GM12878 (cell line): ENCODE results near the gene RPS28. TPM values are rescaled to one million over a fixed set of nuclear protein-coding genes. Genes with fewer than 3 reads are reported as not detected.
"Not testable (repeated sequence)": the region's sequence is repeated elsewhere in the genome, so short reads cannot be mapped to it uniquely, and the experiment has no call there.

Experiments
- ATAC-seq: fragments of 200-7000 bp; cut with Tn5 transposase; 3 replicates; pipeline ENCODE4 v1.9.1; 2020; ENCODE audit warnings: mild to moderate bottlenecking, moderate library complexity
- BruUV-seq: library from RNA; stranded (reverse); fragments of 400-500 nt; replicated peaks from 2 replicates; lab custom pipeline; 2021; lab: Mats Ljungman, UMichigan
- CTCF ChIA-PET: fragments of 300-600 bp; sonication (Branson Sonifier 250); formaldehyde crosslinking; extraction: SDS; loops from one replicate; lab custom pipeline; 2021; ENCODE audit warnings: inconsistent platforms; lab: Yijun Ruan, JAX
- POLR2A ChIA-PET: fragments of 350-600 bp; formaldehyde crosslinking; extraction: SDS; loops from one replicate; lab custom pipeline; 2021; ENCODE audit warnings: inconsistent platforms; lab: Charles Lee
- RAD21 ChIA-PET: fragments of 300-600 bp; sonication (Branson Sonifier 250); formaldehyde crosslinking; loops from one replicate; lab custom pipeline; 2023; ENCODE audit warnings: antibody characterized with exemption; ENCODE audit not compliant: unreplicated experiment; lab: Charles Lee
- SMC1A ChIA-PET: fragments of 300-600 bp; sonication (Branson Sonifier 250); formaldehyde crosslinking; loops from one replicate; lab custom pipeline; 2023; ENCODE audit not compliant: unreplicated experiment, uncharacterized antibody; lab: Charles Lee
- DNase-seq: peaks from one replicate; pipeline ENCODE4 v3.0.0-alpha.2; 2011; ENCODE audit warnings: low read depth, low spot score
- FAIRE-seq: peaks from 3 replicates; lab custom pipeline; 2011; peaks lifted over from hg19 to GRCh38; lab: Jason Lieb, UNC
- H2AFZ ChIP-seq: 2 replicates; pipeline ENCODE4 v1.6.0; 2011; ENCODE audit warnings: low read depth, low read length, control low read depth; ENCODE audit not compliant: control insufficient read depth
- H3K27ac ChIP-seq: 2 replicates; pipeline ENCODE4 v1.5.1; 2011; ENCODE audit warnings: control low read depth; ENCODE audit not compliant: control insufficient read depth, insufficient read depth
- H3K27me3 ChIP-seq, 2 experiments: replicated peaks in 1 of 2; 2 replicates each; pipeline versions ENCODE4 v1.6.0 to v1.6.1; 2011; ENCODE audit warnings: low read length in 1 of 2; ENCODE audit not compliant: control insufficient read depth in 2 of 2, insufficient read depth in 2 of 2
- H3K36me3 ChIP-seq, 2 experiments: 2 replicates each; pipeline ENCODE4 v1.5.1; 2011; ENCODE audit warnings: low read length in 1 of 2; ENCODE audit not compliant: control insufficient read depth in 2 of 2, insufficient read depth in 2 of 2
- H3K4me1 ChIP-seq: 2 replicates; pipeline ENCODE4 v1.6.1; 2011; ENCODE audit warnings: mild to moderate bottlenecking, low read length, moderate library complexity, mixed read lengths; ENCODE audit not compliant: control insufficient read depth, insufficient read depth
- H3K4me2 ChIP-seq: 2 replicates; pipeline ENCODE4 v1.6.0; 2011; ENCODE audit warnings: control low read depth; ENCODE audit not compliant: control insufficient read depth, insufficient read depth
- H3K4me3 ChIP-seq: fragments of 200-600 bp; sonication (generic); 2 replicates; pipeline ENCODE4 v1.5.1; 2016
- H3K79me2 ChIP-seq: 2 replicates; pipeline ENCODE4 v1.6.0; 2011; ENCODE audit warnings: low read length; ENCODE audit not compliant: control insufficient read depth, insufficient read depth
- H3K9ac ChIP-seq: 2 replicates; pipeline ENCODE4 v1.8.0; 2011; ENCODE audit warnings: low read length, control low read depth, mixed read lengths; ENCODE audit not compliant: control insufficient read depth, insufficient read depth
- H3K9me3 ChIP-seq: replicated peaks from 3 replicates; pipeline ENCODE4 v1.5.1; 2011; ENCODE audit warnings: mild to moderate bottlenecking, low read length; ENCODE audit not compliant: control insufficient read depth, insufficient read depth
- H4K20me1 ChIP-seq: 2 replicates; pipeline ENCODE4 v1.6.0; 2011; ENCODE audit not compliant: control insufficient read depth, insufficient read depth
- CBX3 ChIP-seq: fragments of 200-600 bp; sonication (generic); IDR thresholded peaks from 2 replicates; pipeline ENCODE4 v1.6.1; 2016; ENCODE audit warnings: low read depth, borderline replicate concordance
- ETV6 ChIP-seq, 2 experiments: fragments of 450-650 bp in 1 of 2; IDR thresholded peaks in 1 of 2; conservative IDR thresholded peaks in 1 of 2; 2 replicates each; pipeline ENCODE4 v1.6.1; 2014; ENCODE audit warnings: antibody characterized with exemption in 1 of 2, borderline replicate concordance in 1 of 2, low read depth in 1 of 2, mild to moderate bottlenecking in 1 of 2, moderate library complexity in 1 of 2
- WGBS: methylation state at CpG from one replicate; pipeline ENCODE4 v1.1.6; 2016; ENCODE audit warnings: low lambda C conversion rate; ENCODE audit not compliant: insufficient replicate concordance, insufficient coverage; ENCODE audit errors: missing lambda C conversion rate; 5-methylcytosine and 5-hydroxymethylcytosine counted together
- in situ Hi-C: fragments of 300-500 bp; cut with MboI; formaldehyde crosslinking; loops from 9 replicates; pipeline ENCODE4 v1.14.3; 2018; ENCODE audit warnings: mixed read lengths
- intact Hi-C: fragments of 100-400 bp; cut with micrococcal nuclease; formaldehyde crosslinking; loops from one replicate; pipeline ENCODE4 v1.14.2; 2022; ENCODE audit not compliant: unreplicated experiment
- polyA plus RNA-seq, 11 experiments: library from polyadenylated mRNA; depleted of rRNA in 4 of 11; unstranded in 6 of 11; stranded (reverse) in 5 of 11; fragments of >200 nt; fragmentation: Nextera tagmentation in 4 of 11; fragmentation: Illumina TruSeq in 1 of 11; extraction: Ambion mirVana in 4 of 11; extraction: Trizol in 1 of 11; gene quantifications; 1 replicate in 1 of 11; 2 replicates in 10 of 11; pipeline versions ENCODE4 v1.2.1 to v1.2.3, GENCODE V29; 2011 to 2016; ENCODE audit warnings: inconsistent platforms in 2 of 11, missing spikeins in 2 of 11, low read depth in 1 of 11
- total RNA-seq, 4 experiments: library from RNA; depleted of rRNA in 3 of 4; stranded (reverse); fragments of >200 nt in 3 of 4; fragmentation: Illumina TruSeq in 1 of 4; extraction: Trizol in 1 of 4; gene quantifications; 2 replicates each; pipeline versions ENCODE4 v1.2.1 to v1.2.3, GENCODE V29; 2013 to 2021

RPS28 gene
- total and polyA plus RNA-seq, 10 of the 15 experiments (the other 5 are each of a cell fraction or from before 2014, with no cell fraction given): 422 to 3,905 (median 1,580) TPM

- TF ChIP-seq CBX3: no peak
- TF ChIP-seq, all 136 proteins: peak for 0
Observed at GRCh38 chr19:8343483-8343844, 22.2 kb downstream of the RPS28 start (continued).

- ATAC-seq, FAIRE-seq, BruUV-seq, POLR2A ChIA-PET, H3K4me3 ChIP-seq, H3K79me2 ChIP-seq, SMC1A ChIA-PET, H3K9me3 ChIP-seq, RAD21 ChIA-PET, H3K4me2 ChIP-seq, H3K27ac ChIP-seq, H2AFZ ChIP-seq, DNase-seq, in situ Hi-C loops, H4K20me1 ChIP-seq, H3K36me3 ChIP-seq, H3K9ac ChIP-seq, H3K27me3 ChIP-seq, H3K4me1 ChIP-seq: not testable (repeated sequence)
- CTCF ChIA-PET: interaction anchor here (0.6 kb wide), 1 partner anchor 142 kb away, joined by 3 read pairs; no protein-coding TSS in a partner anchor
- 24% methylated on average over 8 of the region's 8 CpGs for WGBS
- peak in 1 of 2 experiments; percentile 76; a peak in 2 of 4 replicates for TF ChIP-seq ETV6 (conservative IDR thresholded peaks at IDR 0.05 in 1 of 2, IDR thresholded peaks at IDR 0.05 in 1 of 2; ENCODE audit: borderline replicate concordance in 1 of 2, low read depth in 1 of 2)
- intact Hi-C loops: loop anchor here (5.0 kb wide), 1 partner anchor 232 kb away; no protein-coding TSS in a partner anchor
Observed at GRCh38 chr19:8349629-8350372, 28.5 kb downstream of the RPS28 start.
